ENCODE results near the gene STRAP. TPM values are rescaled to one million over a fixed set of nuclear protein-coding genes. Genes with fewer than 3 reads are reported as not detected.

Gene STRAP
- total and polyA plus RNA-seq, 2 of the 8 experiments (the other 6 are each of a cell fraction or from before 2014, with no cell fraction given): 107 to 251 TPM

DNA sequence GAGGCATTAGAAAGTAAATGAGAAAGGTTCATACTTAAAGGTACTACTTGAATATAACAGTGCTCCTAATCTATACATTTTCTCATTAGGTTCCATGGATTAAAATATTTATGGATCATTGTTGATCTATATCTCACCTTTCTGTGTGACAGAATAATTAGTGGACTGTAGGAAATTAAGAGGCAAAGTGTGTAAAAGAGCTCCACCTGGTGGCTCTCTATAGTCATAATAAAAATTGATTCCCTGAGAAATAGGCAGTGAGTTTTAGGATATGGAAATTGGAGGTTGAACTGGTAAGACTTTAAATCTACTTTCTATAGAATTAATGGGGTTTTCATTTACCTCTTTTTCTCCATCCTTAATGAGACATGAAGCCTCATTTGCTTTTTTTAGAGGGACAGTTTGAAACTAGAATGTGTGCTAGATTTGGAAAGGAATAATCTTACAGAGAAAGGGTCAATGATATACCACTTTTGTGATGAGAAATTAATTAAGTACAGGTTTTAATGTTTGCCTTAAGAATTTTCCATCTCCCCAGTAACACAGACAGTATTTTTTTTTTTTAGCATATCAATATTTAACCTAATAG lies 17.2 kb downstream of the STRAP start:
- H3K36me3 ChIP-seq (ENCODE audit: control insufficient read depth in 2 of 4, insufficient read depth in 4 of 4, low read length in 3 of 4): peaks cover 11 to 92% (median 59%) of the 10 kb centered on the region in 4 experiments

More for the DNA sequence above, 17.2 kb downstream of the STRAP start:
- H3K23me2 ChIP-seq (ENCODE audit: low read depth, low read length): no peaks in the 10 kb centered on the region
- no peaks in the 10 kb centered on the region for H3K79me1 ChIP-seq (ENCODE audit: low read depth, low read length)
- ChIA-PET CTCF (ENCODE audit: partially characterized antibody) (interaction anchor here (0.5 to 5.1 kb wide), 9 partner anchors 8 to 40 kb away, joined by 3 to 41 read pairs (median 4); partner anchors contain the start of genes DERA and STRAP), POLR2A (ENCODE audit: partially characterized antibody) (interaction anchor here (0.7 to 3.1 kb wide), 5 partner anchors 9 to 26 kb away, joined by 3 to 19 read pairs (median 4); partner anchors contain the start of genes DERA and STRAP)
- H2AFZ ChIP-seq (ENCODE audit: low read length): no peak overlapping the region
- no peak overlapping the region for H2BK5ac ChIP-seq (ENCODE audit: low read depth, low read length)
- H3K18ac ChIP-seq (ENCODE audit: extremely low read depth, low read length): no peak overlapping the region
- TF ChIP-seq RAD21 (IDR thresholded peaks at IDR 0.05 in 1 of 2, conservative IDR thresholded peaks at IDR 0.05 in 1 of 2; ENCODE audit: low read depth in 2 of 2, low read length in 2 of 2) (peak; percentile 39 to 43), KDM1A (IDR thresholded peaks at IDR 0.05; ENCODE audit: borderline replicate concordance, low read length) (no peak)
- TF ChIP-seq, protein P1, sequence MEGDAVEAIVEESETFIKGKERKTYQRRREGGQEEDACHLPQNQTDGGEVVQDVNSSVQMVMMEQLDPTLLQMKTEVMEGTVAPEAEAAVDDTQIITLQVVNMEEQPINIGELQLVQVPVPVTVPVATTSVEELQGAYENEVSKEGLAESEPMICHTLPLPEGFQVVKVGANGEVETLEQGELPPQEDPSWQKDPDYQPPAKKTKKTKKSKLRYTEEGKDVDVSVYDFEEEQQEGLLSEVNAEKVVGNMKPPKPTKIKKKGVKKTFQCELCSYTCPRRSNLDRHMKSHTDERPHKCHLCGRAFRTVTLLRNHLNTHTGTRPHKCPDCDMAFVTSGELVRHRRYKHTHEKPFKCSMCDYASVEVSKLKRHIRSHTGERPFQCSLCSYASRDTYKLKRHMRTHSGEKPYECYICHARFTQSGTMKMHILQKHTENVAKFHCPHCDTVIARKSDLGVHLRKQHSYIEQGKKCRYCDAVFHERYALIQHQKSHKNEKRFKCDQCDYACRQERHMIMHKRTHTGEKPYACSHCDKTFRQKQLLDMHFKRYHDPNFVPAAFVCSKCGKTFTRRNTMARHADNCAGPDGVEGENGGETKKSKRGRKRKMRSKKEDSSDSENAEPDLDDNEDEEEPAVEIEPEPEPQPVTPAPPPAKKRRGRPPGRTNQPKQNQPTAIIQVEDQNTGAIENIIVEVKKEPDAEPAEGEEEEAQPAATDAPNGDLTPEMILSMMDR (IDR thresholded peaks at IDR 0.05; ENCODE audit: control extremely low read depth in 1 of 3, insufficient read depth in 1 of 3, low read depth in 1 of 3, low read length in 3 of 3): peak in 1 of 3 experiments; percentile 44; a peak in 2 of 4 replicates
- no peak overlapping the region for H3K14ac ChIP-seq (ENCODE audit: insufficient read length)
- H3K56ac ChIP-seq (replicated peaks; ENCODE audit: insufficient read length, low read depth, low read length): no peak overlapping the region
- H3K79me2 ChIP-seq (ENCODE audit: control insufficient read depth in 1 of 2, insufficient read depth in 2 of 2, low read length in 2 of 2): no peaks in the 10 kb centered on the region
- no peak overlapping the region for H2AK5ac ChIP-seq (ENCODE audit: low read depth, low read length)
- H3K4ac ChIP-seq (replicated peaks; ENCODE audit: insufficient read length, low read depth, low read length): no peak overlapping the region
- no peak overlapping the region for H3K4me3 ChIP-seq (ENCODE audit: extremely low read depth in 1 of 4, insufficient read depth in 2 of 4, low read depth in 3 of 4, low read length in 4 of 4)
- no peak overlapping the region for H3K9ac ChIP-seq (replicated peaks in 1 of 4; ENCODE audit: extremely low read depth in 1 of 4, low read depth in 3 of 4, low read length in 3 of 4)
- H3K23ac ChIP-seq (ENCODE audit: insufficient read length): no peak overlapping the region
- DNase-seq (ENCODE audit: low read depth in 1 of 2, low spot score in 2 of 2) (no peak), FAIRE-seq (no peak)
- no peaks in the 10 kb centered on the region for H3K27me3 ChIP-seq (replicated peaks in 1 of 4; ENCODE audit: control insufficient read depth in 3 of 4, extremely low read depth in 1 of 4, insufficient read depth in 3 of 4, low read length in 3 of 4)
- no peak overlapping the region for H4K8ac ChIP-seq (ENCODE audit: extremely low read depth, insufficient read depth, low read length)
- H2BK12ac ChIP-seq (ENCODE audit: low read depth, low read length): no peak overlapping the region
- H3K27ac ChIP-seq (ENCODE audit: low read depth, low read length): no peak overlapping the region
- H3K9me3 ChIP-seq (ENCODE audit: insufficient read depth in 2 of 2, low read depth in 1 of 2, low read length in 1 of 2): no peaks in the 10 kb centered on the region
- H4K91ac ChIP-seq (replicated peaks; ENCODE audit: insufficient read length, low read length): no peak overlapping the region
- no peak overlapping the region for H3K4me2 ChIP-seq (ENCODE audit: insufficient read depth in 1 of 2, low read depth in 2 of 2, low read length in 2 of 2)
- no peak overlapping the region for H2BK120ac ChIP-seq (replicated peaks; ENCODE audit: low read depth, low read length)
- no peak overlapping the region for H2BK20ac ChIP-seq (ENCODE audit: low read length)
- H3K4me1 ChIP-seq (replicated peaks in 1 of 4; ENCODE audit: control insufficient read depth in 3 of 4, insufficient read depth in 4 of 4, low read length in 3 of 4): no peaks in the 10 kb centered on the region
- H4K20me1 ChIP-seq (replicated peaks in 1 of 2; ENCODE audit: control insufficient read depth in 1 of 2, insufficient read depth in 2 of 2, low read length in 2 of 2): peaks cover 0 to 3% of the 10 kb centered on the region in 2 experiments
- H2BK15ac ChIP-seq (ENCODE audit: low read length): no peak overlapping the region
- no peak overlapping the region for H4K5ac ChIP-seq (ENCODE audit: insufficient read length, low read depth, low read length)

Measured in H1 (cell line).